CD14-positive monocyte (primary cell): ENCODE measurements around the gene DNAJC5. TPM values are rescaled to one million over a fixed set of nuclear protein-coding genes. Genes with fewer than 3 reads are reported as not detected.
A peak's percentile ranks its signal among the peaks of the same experiment; 100 is the strongest.

Source experiments
- DNase-seq, 3 donors: peaks; one replicate each; pipeline ENCODE4 v3.0.0-alpha.2; 2011 to 2022
- H2AFZ ChIP-seq: 2 replicates; pipeline ENCODE4 v1.6.0; 2012; ENCODE audit warnings: mild to moderate bottlenecking, low read depth, low read length, inconsistent platforms; ENCODE audit not compliant: insufficient read depth, poor library complexity, severe bottlenecking
- H3K27ac ChIP-seq, 2 donors: 1 replicate in 1 of 2; 2 replicates in 1 of 2; pipeline ENCODE4 v1.5.1; 2012 to 2013; ENCODE audit warnings: low read length in 2 of 2, control low read depth in 1 of 2, inconsistent platforms in 1 of 2, low read depth in 1 of 2, mild to moderate bottlenecking in 1 of 2
- H3K27me3 ChIP-seq, 2 donors: one replicate each; pipeline versions ENCODE4 v1.6.0 to v1.6.1; 2011 to 2013; ENCODE audit warnings: low read length in 2 of 2; ENCODE audit not compliant: control insufficient read depth in 2 of 2, insufficient read depth in 2 of 2
- H3K36me3 ChIP-seq, 2 donors: replicated peaks in 1 of 2; 1 replicate in 1 of 2; 2 replicates in 1 of 2; pipeline versions ENCODE4 v1.5.1 to v1.6.1; 2012 to 2013; ENCODE audit warnings: low read length in 2 of 2, control low read depth in 1 of 2, inconsistent platforms in 1 of 2, mild to moderate bottlenecking in 1 of 2; ENCODE audit not compliant: insufficient read depth in 2 of 2, control insufficient read depth in 1 of 2
- H3K4me1 ChIP-seq, 2 donors: 1 replicate in 1 of 2; 2 replicates in 1 of 2; pipeline versions ENCODE4 v1.5.1 to v1.6.1; 2012 to 2013; ENCODE audit warnings: low read length in 2 of 2, control low read depth in 1 of 2, inconsistent platforms in 1 of 2, mild to moderate bottlenecking in 1 of 2, moderate library complexity in 1 of 2; ENCODE audit not compliant: insufficient read depth in 2 of 2, control insufficient read depth in 1 of 2
- H3K4me2 ChIP-seq: replicated peaks from 2 replicates; pipeline ENCODE3; 2012; ENCODE audit warnings: low read length, moderate library complexity, mild to moderate bottlenecking; ENCODE audit not compliant: poor library complexity, severe bottlenecking; ENCODE audit errors: extremely low read depth
- H3K4me3 ChIP-seq, 3 experiments: fragments of 200-600 bp in 1 of 3; sonication (generic) in 1 of 3; replicated peaks in 1 of 3; 1 replicate in 2 of 3; 2 replicates in 1 of 3; pipeline ENCODE4 v1.5.1; 2011 to 2013; ENCODE audit warnings: low read length in 3 of 3, mild to moderate bottlenecking in 3 of 3, control low read depth in 2 of 3, low read depth in 2 of 3, inconsistent platforms in 1 of 3, moderate library complexity in 1 of 3
- H3K79me2 ChIP-seq: 2 replicates; pipeline ENCODE4 v1.6.0; 2012; ENCODE audit warnings: mild to moderate bottlenecking, control low read depth, inconsistent platforms, low read length, moderate library complexity; ENCODE audit not compliant: insufficient read depth
- H3K9ac ChIP-seq: 2 replicates; pipeline ENCODE4 v1.6.0; 2017; ENCODE audit warnings: low read length, mild to moderate bottlenecking; ENCODE audit not compliant: insufficient read depth, poor library complexity, severe bottlenecking
- H3K9me3 ChIP-seq, 2 donors: replicated peaks in 1 of 2; 1 replicate in 1 of 2; 2 replicates in 1 of 2; pipeline versions ENCODE4 v1.5.1 to v1.6.1; 2012 to 2013; ENCODE audit warnings: low read length in 2 of 2, control low read depth in 1 of 2; ENCODE audit not compliant: control insufficient read depth in 1 of 2, insufficient read depth in 1 of 2
- H4K20me1 ChIP-seq: 2 replicates; pipeline ENCODE4 v1.6.0; 2012; ENCODE audit warnings: mild to moderate bottlenecking, low read length, control low read depth, moderate library complexity; ENCODE audit not compliant: insufficient read depth
- H3K27ac Mint-ChIP-seq, 7 donors: one replicate each; pipeline ENCODE4 v1.8.0; 2020; ENCODE audit warnings: mild to moderate bottlenecking in 7 of 7, mixed read lengths in 7 of 7, moderate library complexity in 6 of 7, inconsistent platforms in 2 of 7
- H3K27me3 Mint-ChIP-seq, 3 donors: one replicate each; pipeline ENCODE4 v1.8.0; 2021 to 2022; ENCODE audit warnings: low read depth in 3 of 3, mild to moderate bottlenecking in 3 of 3, mixed read lengths in 3 of 3, moderate library complexity in 3 of 3, inconsistent platforms in 1 of 3
- H3K36me3 Mint-ChIP-seq, 2 donors: one replicate each; pipeline ENCODE4 v1.8.0; 2020; ENCODE audit warnings: mixed read lengths in 2 of 2, inconsistent platforms in 1 of 2, mild to moderate bottlenecking in 1 of 2
- H3K4me1 Mint-ChIP-seq: one replicate; pipeline ENCODE4 v1.8.0; 2020; ENCODE audit warnings: mild to moderate bottlenecking, mixed read lengths
- H3K4me3 Mint-ChIP-seq, 2 donors: one replicate each; pipeline ENCODE4 v1.8.0; 2020; ENCODE audit warnings: mild to moderate bottlenecking in 2 of 2, mixed read lengths in 2 of 2, moderate library complexity in 1 of 2
- H3K9me3 Mint-ChIP-seq, 7 donors: one replicate each; pipeline ENCODE4 v1.8.0; 2020 to 2022; ENCODE audit warnings: mixed read lengths in 7 of 7, mild to moderate bottlenecking in 6 of 7, moderate library complexity in 6 of 7, inconsistent platforms in 2 of 7
- WGBS: methylation state at CpG from one replicate; pipeline ENCODE4 v1.1.5; 2013; ENCODE audit warnings: missing lambda C conversion rate; ENCODE audit not compliant: insufficient coverage; 5-methylcytosine and 5-hydroxymethylcytosine counted together
- intact Hi-C, 2 donors: fragments of 100-400 bp; cut with micrococcal nuclease; formaldehyde crosslinking; loops; one replicate each; pipeline versions ENCODE4 v1.15.0 to v1.15.1; 2023
- polyA plus RNA-seq, 3 donors: library from polyadenylated mRNA; depleted of rRNA in 1 of 3; unstranded in 2 of 3; stranded (reverse) in 1 of 3; fragments of 300-500 nt in 2 of 3; fragments of >200 nt in 1 of 3; fragmentation: Illumina TruSeq in 2 of 3; gene quantifications; 1 replicate in 2 of 3; 2 replicates in 1 of 3; pipeline ENCODE4 v1.2.3, GENCODE V29; 2012 to 2021
- TF ChIP-seq, protein P1 (sequence below): fragments of 200-600 bp; IDR thresholded peaks from one replicate; pipeline ENCODE4 v1.8.0; 2022; ENCODE audit warnings: antibody characterized with exemption, mild to moderate bottlenecking

The DNAJC5 gene
- polyA plus RNA-seq, 3 donors = 5.9 to 44.4 (median 7.4) TPM

DNA sequence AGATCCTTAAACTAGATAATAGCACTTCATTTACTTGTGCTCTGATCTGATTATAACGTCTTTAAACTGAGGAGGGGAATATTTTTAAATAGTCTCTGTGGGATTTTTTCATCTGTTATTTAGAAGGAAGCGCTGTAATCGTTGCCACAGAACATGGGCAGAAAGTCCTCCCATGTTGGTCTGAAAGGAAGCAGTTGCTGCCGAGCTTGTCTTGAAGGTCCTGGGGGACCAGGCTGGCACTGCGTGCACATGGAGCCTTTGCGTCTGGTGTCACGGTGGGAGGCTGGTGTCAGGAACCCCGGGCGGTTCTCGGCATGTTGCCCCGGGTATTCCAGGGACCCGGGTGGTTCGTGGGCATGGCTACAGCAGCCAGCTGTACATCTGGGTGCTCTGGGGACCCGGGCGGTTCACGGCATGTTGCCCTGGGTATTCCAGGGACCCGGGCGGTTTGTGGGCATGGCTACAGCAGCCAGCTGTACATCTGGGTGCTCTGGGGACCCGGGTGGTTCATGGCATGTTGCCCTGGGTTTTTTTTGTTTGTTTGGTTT, 18.4 kb upstream of the DNAJC5 start:
- 89% methylated on average over 15 of the region's 19 CpGs for WGBS
- H3K4me1 Mint-ChIP-seq = peaks cover 56% of the 10 kb centered on the region
- Histone ChIP-seq H3K27ac (peak overlapping the region in 1 of 2 donors; percentile 49), H3K9me3 (no peaks in the 10 kb centered on the region), H3K27me3 (no peaks in the 10 kb centered on the region), H3K4me3 (no peak overlapping the region), H4K20me1 (peaks cover 65% of the 10 kb centered on the region), H3K4me2 (no peak overlapping the region), H3K79me2 (peaks cover 74% of the 10 kb centered on the region), H3K4me1 (peaks cover 37 to 50% of the 10 kb centered on the region in 2 donors), H2AFZ (no peak overlapping the region), H3K9ac (no peak overlapping the region), H3K36me3 (peaks cover 59 to 73% of the 10 kb centered on the region in 2 donors)
- peak overlapping the region; percentile 2 to 99 (median 77) for H3K27ac Mint-ChIP-seq
- H3K27me3 Mint-ChIP-seq = peaks cover 0 to 4% (median 1%) of the 10 kb centered on the region in 3 donors
- TF ChIP-seq, protein P1, sequence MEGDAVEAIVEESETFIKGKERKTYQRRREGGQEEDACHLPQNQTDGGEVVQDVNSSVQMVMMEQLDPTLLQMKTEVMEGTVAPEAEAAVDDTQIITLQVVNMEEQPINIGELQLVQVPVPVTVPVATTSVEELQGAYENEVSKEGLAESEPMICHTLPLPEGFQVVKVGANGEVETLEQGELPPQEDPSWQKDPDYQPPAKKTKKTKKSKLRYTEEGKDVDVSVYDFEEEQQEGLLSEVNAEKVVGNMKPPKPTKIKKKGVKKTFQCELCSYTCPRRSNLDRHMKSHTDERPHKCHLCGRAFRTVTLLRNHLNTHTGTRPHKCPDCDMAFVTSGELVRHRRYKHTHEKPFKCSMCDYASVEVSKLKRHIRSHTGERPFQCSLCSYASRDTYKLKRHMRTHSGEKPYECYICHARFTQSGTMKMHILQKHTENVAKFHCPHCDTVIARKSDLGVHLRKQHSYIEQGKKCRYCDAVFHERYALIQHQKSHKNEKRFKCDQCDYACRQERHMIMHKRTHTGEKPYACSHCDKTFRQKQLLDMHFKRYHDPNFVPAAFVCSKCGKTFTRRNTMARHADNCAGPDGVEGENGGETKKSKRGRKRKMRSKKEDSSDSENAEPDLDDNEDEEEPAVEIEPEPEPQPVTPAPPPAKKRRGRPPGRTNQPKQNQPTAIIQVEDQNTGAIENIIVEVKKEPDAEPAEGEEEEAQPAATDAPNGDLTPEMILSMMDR = no peak
- H3K36me3 Mint-ChIP-seq = peaks cover 62 to 88% of the 10 kb centered on the region in 2 donors
- peaks cover 0 to 2% (median 0%) of the 10 kb centered on the region in 7 donors for H3K9me3 Mint-ChIP-seq
- H3K4me3 Mint-ChIP-seq = no peak overlapping the region
- DNase-seq = no peak
- intact Hi-C loops = no loop called here

DNA sequence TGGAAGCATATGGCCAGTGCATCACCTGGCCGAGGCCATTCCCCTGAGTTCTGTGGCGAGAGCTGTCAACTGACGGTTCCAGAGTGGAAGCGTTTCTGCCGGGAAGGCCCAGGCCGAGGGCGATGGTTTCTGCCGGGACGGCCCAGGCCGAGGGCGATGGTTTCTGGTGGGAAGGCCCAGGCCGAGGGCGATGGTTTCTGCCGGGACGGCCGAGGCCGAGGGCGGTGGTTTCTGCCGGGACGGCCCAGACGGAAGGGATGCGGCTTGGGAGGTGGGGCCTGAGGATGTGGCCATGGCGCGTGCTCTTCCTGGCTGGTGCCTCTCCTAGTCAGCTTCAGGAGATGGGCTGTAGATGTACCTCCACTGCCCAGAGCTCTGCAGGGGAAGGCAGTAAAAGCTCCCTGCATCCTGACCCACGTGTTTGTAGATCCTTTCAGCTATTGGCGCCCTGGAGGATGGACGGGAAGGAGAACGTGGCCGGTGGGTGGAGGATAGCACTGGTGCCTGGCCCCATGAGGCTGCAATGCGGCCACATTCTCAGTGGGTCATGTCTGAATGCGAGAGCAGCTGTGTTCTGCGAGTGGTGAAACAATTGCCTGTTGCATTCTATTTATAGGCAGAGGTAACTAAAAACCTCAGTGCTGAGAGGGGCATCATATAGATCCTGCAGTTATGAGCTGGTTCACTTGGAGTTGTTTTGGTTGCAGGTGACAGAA, 17.0 kb upstream of the DNAJC5 start:
- Histone ChIP-seq H3K9ac (no peak overlapping the region), H2AFZ (no peak overlapping the region), H3K27ac (peak overlapping the region in 1 of 2 donors; percentile 51), H3K36me3 (peaks cover 69 to 79% of the 10 kb centered on the region in 2 donors), H3K79me2 (peaks cover 77% of the 10 kb centered on the region), H4K20me1 (peaks cover 78% of the 10 kb centered on the region), H3K27me3 (no peaks in the 10 kb centered on the region), H3K4me3 (no peak overlapping the region), H3K4me2 (no peak overlapping the region), H3K4me1 (peaks cover 23 to 37% of the 10 kb centered on the region in 2 donors), H3K9me3 (no peaks in the 10 kb centered on the region)
- H3K4me3 Mint-ChIP-seq = no peak overlapping the region
- H3K4me1 Mint-ChIP-seq = peaks cover 45% of the 10 kb centered on the region
- 69% methylated on average over 32 of the region's 32 CpGs for WGBS
- peak overlapping the region in 6 of 7 donors; percentile 28 to 60 (median 45) for H3K27ac Mint-ChIP-seq
- intact Hi-C loops = no loop called here
- TF ChIP-seq, protein P1 = no peak
- H3K36me3 Mint-ChIP-seq = peaks cover 66 to 88% of the 10 kb centered on the region in 2 donors
- peaks cover 0 to 4% (median 1%) of the 10 kb centered on the region in 3 donors for H3K27me3 Mint-ChIP-seq
- H3K9me3 Mint-ChIP-seq = peaks cover 0 to 2% (median 0%) of the 10 kb centered on the region in 7 donors
- no peak for DNase-seq
